NOMO-1 treated with DMSO at 0.1 percent for 48 hours (cell line): Measurements from ENCODE around the gene KIF17.

Source experiments
- DNase-seq: peaks from one replicate; lab custom pipeline; 2025; ENCODE audit not compliant: unreplicated experiment; lab: John Stamatoyannopoulos, UW

Gene KIF17

DNA sequence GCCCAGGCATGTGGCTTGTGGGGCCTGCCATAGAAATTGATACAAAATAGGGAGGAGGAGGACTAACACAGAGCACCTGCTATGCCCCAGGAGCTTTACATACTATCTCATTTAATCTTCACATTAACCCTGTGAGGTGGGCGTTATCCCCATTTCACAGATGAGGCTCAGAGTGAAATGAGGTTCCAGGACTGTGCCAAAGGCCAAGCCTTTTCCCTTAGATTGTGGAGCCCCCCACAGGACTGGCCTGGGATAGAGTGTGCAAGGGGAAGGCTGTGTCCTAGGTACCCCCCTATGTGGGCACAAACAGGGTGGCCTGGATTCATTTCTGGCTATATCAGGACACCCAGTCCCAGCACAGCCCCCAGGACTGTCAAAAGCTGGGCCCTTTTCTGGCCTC is 54.4 kb downstream of the KIF17 start:
- DNase-seq = no peak

GRCh38 chr1:20662110-20662475 is 55.7 kb downstream of the KIF17 start:
- no peak for DNase-seq

DNA sequence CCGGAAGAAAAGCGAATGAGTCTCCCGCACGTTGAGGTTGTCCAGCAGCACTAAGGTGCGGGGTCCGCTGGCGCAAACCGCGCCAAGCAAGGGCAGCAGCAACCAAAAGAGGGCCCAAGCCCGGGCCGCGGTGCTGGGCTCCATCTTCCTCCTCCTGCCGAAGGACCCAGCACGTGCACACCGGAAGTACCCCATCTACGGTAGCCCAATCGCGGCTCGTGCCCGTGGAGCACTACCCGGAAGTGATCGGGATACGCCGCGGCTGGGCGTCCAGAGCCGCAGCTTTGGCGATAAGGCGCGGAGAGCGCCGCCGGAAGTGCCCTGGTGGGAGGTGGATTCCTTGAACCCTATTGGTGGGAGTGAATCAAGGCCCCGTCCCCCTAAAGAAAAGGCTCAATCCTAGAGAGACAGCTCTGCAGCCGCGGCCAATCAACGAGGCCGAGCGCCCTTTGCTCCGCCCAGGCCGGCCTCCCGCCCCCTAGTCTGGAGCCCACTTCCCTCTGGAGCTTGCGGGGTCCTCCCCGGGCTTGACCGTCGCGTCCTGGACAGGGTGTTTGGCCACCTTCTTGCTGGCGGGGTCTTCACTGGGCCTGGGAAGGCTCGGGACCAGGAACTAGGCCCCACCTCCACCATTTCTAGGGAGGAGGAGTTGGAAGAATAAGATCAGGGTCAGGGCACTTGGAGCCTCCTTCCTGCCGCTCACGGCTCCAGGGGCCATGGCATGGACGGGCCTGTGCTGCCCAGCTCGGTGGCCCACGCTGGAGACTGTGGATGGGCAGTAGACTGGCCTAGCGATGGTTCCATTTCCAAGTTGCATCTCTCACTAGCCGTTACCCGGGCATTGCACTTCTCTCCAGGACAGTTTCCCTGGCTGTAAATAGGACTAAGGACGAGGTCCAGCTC is 56.3 kb downstream of the KIF17 start, which contains the start of gene DDOST:
Gene DDOST (minus strand): TSS at position 163 of the 903 bp plus-strand sequence. CDS start 19 bp downstream, at position 144.
- DNase-seq = peak; percentile 98

DNA sequence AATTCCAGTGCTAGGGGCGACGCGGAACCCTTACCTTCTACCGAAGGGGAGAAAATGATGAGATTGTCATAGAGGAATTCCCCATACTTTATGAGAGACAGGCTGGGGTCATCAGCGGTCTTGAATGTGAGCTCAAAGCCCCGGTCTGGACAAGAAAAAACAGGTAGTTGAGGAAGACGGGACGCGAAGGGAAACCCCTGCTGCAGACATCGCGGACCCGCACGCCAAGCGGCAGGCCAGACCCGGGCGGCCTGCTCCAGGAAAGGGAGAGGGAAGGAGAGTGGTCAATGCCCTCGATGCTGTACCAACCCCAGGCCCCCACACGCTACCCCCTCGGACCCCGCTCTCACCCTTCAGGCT is 57.0 kb downstream of the KIF17 start:
- peak; percentile 19 for DNase-seq

GRCh38 chr1:20660363-20660762 is 57.4 kb downstream of the KIF17 start:
- DNase-seq = no peak

DNA sequence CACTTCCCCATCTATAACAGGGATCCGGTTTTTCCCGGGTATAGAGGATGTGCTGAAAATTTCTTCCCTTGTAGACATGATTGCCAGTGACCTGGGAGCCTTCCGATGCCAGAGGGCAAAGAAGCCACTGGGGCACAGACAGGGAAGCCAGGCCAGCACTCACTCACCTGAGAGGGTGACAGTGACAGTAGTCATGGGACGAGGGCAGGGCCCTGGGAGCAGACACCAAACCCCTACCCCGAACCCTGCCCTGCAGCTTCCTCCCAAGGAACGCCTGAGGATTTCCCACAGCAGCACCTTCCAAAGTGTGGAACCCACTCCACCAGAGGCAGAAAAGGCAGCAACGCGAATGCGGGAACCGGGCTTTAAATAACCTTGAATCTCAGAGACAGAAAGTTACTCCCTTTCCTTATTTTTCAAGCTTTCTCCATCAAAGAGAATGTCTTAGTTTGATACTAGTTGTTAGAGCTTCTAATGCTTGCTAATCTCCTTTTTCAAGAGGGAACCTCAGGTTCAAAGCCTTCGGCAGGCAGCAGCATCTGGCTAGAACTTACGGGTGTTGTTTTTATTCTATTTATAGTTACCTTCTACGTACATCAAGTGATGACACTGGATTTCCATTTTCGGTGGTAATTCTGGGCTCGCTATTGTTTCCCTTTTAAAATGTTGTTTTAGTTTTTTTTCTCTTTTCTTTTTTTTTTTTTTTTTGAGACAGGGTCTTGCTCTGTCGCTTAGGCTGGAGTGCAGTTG is 59.5 kb downstream of the KIF17 start:
- DNase-seq = no peak

GRCh38 chr1:20657024-20657423 is 60.8 kb downstream of the KIF17 start:
- DNase-seq = no peak

DNA sequence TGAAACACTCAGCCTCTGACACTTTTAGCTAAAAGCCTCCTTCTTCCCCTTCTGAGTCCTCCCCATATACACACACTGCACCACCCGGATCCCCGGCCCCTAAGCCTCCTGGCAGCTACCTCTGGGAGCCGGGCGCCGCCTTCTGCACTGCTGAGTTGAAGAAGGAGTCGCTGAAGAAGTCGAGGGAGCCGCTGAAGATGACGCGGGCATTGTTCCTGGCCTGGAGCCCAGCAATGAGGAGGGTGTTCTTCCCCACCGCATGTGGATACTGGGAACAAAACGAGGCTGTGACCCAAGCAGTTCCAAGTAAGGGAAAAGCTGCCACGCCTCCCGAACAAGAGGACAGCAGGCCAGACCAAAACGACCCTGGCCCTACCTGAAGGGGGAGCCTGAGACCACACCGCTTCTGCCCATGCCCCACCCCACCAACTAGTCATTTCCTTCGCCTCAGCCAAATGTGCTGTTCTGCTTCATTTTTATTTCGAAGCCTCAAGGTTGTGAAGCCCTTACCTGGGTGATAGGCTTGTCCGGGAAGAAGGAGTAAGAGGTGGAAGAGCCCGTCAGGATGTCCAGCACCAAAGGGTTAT is 63.6 kb downstream of the KIF17 start:
- DNase-seq = no peak

GRCh38 chr1:20652300-20652699 is 65.5 kb downstream of the KIF17 start:
- no peak for DNase-seq

GRCh38 chr1:20648946-20649345 is 68.9 kb downstream of the KIF17 start:
- DNase-seq = no peak

DNA sequence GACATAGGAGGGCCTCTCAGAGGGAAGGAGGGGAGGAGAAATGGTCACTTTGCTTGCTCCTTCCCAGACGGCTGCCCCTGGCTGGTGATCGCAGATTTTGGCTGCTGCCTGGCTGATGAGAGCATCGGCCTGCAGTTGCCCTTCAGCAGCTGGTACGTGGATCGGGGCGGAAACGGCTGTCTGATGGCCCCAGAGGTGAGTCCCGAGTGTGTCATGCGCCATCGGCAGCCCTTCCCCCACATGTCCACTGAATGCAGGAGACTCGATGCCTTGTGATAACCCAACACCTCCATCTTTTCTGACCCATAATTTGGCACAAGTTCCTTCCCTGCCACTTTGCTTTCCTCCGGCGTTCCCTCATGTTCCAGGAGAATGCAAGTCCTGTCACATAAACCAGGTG is 69.4 kb downstream of the KIF17 start:
- no peak for DNase-seq

GRCh38 chr1:20645414-20645813 is 72.4 kb downstream of the KIF17 start:
- DNase-seq = no peak

DNA sequence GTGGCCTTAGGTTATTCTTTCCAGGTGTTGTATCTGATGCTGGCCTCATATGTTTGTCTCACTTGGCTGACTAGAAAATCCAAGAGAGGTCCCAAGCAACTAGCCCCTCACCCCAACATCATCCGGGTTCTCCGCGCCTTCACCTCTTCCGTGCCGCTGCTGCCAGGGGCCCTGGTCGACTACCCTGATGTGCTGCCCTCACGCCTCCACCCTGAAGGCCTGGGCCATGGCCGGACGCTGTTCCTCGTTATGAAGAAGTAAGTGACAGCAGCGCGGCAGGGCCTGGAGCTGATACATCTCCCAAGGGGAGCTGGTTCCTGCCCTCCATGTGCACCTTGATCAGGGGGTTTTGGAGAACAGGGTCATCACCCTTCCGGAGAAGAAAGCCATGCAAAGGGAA is 73.4 kb downstream of the KIF17 start:
- DNase-seq = no peak

- DNase-seq = no peak
Observed at GRCh38 chr1:20643080-20643479, 74.7 kb downstream of the KIF17 start.

DNA sequence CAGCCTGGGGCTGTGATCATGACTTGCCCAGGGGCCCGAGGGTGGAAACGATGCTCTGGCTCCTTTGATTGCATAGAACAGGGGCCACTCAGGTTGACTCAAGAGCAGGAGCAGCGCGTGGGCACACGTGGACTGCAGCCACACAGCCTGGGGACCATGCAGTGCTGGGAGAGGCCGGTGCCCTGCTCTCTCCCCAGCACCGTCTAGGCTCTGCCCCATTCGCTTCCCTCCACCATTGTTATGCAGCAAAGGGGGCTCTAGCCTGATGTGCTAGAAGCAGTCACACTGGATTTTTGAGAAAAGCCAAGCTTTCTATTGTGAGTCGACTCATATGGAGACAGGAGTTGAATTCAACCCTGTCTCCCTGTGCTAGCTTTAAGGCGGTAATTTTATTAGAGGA is 75.8 kb downstream of the KIF17 start:
- DNase-seq = no peak

DNA sequence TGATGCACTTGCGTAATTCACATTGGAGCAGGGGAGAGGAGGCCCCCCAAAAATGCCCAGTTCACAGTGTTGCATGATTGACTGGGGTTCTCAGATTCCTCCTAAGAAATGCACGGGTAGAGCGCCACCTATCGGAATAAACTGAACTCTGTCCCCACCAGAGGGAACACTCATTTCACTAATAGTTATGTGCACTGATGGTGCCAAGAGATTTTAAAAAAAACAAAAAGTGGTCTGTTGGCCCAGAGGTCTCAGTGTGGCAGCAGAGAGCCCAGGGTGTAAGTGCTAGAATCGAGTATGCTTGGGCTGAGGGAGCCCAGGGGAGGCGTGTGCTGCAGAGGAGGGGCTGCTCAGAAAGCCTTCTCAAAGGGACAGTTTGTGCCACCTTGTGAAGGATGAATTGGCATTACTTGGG is 77.6 kb downstream of the KIF17 start:
- peak; percentile 54 for DNase-seq

DNA sequence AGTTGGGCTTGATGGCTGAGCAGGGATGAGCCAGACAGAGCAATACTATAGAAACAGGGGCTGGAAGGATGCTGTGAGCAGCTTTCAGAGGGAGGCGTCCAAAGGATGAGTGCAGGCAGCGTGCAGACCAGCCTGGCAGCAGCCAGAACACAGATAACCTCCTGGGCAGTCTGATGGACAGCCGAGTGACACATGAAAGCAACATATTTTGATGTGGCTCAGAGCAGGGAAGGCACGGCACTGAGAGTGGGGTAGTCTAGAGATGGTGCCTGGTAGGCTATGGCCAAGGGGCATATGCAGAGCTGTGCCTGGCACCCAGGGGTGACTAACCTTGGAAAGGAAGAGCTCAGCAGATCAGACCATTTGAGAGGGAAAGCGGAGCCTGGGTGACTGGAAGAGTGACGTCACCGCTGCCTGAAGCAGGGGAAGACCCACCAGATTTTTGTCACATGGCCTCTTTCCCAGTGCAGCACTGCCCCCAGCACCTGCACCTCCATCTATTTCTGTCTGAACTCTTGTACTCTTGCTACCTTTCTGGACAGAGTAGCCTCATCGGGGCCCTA is 80.9 kb downstream of the KIF17 start:
- no peak for DNase-seq

DNA sequence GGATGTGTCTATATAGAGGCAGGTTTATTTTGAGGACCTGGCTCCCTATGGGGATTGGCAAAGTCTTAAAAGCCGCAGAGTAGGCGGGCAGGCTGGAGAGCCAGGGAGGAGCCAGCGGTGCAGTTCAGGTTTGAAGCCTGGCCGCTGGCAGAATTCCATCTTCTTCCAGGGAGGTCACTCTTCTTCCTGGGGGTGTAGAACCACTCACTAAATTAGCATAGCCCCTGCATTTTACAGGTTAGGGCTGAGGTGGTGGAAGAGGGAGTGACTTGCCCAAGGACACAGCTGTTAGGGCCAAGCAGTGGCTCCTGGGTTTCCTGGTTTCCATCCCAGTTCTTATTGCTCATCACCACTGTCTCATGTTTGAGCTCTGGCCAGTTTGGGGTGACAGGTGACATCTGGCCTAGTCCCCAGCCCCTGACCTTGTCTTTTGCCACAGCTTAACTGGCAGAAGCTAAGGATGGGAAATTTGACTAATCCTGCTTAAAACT is 83.2 kb downstream of the KIF17 start:
- peak; percentile 36 for DNase-seq

- DNase-seq = peak; percentile 46
Observed at GRCh38 chr1:20634065-20634593, 83.7 kb downstream of the KIF17 start.

DNA sequence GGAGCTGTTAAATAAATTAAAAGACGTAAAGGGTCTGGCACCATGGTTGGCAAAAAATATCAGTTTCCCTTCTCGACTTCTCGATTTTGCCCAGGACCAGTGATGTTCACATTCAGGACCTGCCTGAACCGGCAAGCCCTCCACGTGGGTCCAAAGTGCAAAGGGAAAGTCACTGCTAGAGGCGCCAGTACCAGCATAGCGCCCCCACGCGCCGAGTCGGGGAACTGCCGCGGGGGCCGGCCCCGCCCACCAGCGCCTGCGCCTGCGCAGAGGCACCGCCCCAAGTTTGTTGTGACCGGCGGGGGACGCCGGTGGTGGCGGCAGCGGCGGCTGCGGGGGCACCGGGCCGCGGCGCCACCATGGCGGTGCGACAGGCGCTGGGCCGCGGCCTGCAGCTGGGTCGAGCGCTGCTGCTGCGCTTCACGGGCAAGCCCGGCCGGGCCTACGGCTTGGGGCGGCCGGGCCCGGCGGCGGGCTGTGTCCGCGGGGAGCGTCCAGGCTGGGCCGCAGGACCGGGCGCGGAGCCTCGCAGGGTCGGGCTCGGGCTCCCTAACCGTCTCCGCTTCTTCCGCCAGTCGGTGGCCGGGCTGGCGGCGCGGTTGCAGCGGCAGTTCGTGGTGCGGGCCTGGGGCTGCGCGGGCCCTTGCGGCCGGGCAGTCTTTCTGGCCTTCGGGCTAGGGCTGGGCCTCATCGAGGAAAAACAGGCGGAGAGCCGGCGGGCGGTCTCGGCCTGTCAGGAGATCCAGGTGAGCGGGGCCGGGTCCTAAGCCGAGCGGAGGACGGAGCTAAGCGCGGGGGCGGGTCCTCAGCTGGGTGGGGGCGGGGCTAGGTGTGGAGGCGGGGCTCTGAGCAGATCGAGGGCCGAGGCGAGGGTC is 84.4 kb downstream of the KIF17 start, which contains the start of gene PINK1:
Gene PINK1 (plus strand): TSS at position 269 of the 875 bp plus-strand sequence. CDS start 91 bp downstream, at position 360.
- DNase-seq = peak; percentile 68
